ENCODE measurements around the gene BCAR1.
"Not testable (repeated sequence)": the region's sequence is repeated elsewhere in the genome, so short reads cannot be mapped to it uniquely, and the experiment has no call there.

Gene BCAR1

DNA sequence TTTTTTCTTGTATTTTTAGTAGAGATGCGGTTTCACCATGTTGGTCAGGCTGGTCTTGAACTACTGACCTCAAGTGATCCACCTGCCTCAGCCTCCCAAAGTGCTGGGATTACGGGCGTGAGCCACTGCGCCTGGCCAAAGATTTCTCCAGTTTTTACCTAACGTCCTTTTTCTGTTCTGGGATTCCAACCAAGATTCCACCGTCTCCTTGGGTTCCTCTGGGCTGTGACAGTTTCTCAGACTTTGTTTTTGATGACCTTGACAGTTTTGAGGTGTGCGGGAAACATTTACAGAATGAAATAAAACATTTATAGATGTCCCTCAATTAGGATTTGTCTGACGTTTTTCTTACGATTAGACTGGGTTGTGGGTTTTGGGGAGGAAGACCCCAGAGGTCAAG, 17.9 kb upstream of the BCAR1 start:
- DNase-seq (ENCODE audit: low spot score), result not testable (repeated sequence)

GRCh38 chr16:75267631-75268264, 16.3 kb upstream of the BCAR1 start:
- DNase-seq (ENCODE audit: low spot score), result no peak

DNA sequence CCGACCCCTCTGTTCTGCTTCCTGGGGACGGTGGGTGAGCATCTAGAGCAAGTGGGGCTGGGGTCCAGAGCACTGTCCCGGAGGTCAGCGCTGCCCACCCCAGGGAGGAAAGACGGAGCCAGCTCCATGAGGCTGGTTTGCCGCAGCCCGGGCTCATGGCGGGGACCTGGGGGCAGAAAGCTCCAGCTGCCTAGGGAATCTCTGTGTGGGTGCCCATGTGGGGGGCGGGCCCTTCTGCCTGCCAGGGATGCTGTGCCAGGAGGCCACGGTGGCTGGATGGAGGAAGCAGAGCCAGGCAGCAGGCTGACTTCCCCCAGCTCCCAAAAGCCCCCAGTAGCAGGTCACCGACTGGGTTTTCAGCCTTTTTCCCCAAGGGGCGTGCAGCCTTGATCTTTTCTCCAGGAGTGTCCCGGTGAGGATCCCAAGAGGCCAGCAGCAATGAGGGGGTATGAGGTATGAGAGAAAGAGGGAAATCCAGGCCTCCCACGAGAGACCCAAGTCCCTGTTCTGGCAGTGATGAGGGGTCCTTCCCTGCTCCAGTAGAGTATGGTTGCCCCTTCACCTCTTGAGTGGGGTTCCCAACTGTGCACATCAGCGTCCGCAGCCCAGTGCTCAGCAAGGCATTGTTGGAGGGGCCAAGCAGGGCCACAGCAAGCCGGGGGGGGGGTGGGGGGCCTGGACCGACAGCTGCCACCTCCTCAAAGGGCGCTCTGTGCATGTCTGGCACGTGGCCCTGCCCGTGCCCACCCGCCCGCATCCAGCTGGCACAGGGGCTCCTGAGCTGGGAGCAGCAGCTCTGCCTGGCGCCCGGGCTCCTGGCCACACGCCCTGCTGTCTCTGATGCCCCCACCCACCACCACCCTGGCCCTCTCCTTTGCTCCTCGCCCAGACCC, 15.6 kb upstream of the BCAR1 start:
- DNase-seq (ENCODE audit: low spot score), result no peak

DNA sequence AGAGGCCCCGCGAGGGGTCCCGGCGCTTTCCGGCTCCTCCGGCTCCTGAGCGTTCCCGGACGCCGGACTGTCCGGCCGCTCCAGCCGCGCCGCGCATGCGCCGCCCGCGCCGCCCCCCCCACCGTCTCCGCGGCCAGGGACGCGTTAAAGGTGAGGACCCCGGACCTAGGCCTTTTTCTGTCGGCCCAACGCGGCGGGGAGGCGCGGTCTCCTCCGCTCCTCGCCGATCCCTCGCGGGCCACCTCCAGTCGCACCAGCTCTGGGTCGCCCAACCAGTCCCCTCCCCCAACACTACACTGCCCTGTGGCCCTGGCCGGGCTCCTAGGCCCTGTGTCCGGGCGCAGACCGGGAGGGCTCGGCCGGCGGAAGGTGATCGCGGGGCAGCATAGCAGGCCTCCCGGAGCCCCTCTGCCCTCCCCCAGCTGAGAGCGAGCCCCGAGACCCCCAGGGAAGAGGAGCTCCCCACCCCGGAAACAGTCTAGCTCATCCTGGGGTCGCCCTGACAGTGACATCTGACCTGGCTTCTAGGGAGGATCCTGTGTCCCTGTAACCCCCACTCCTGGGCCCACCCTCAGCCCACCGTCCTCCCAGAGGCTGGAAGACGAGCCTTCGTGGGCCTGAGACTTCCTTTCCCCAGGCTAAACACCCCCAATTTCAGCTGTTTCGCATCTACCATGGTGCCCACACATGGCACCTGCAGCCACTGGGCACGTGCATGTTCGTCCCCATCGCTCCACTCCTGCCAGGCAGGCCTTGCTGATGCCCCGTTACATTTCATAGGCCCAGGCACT, 14.7 kb upstream of the BCAR1 start:
- peak; percentile 97 for DNase-seq (ENCODE audit: low spot score)

DNA sequence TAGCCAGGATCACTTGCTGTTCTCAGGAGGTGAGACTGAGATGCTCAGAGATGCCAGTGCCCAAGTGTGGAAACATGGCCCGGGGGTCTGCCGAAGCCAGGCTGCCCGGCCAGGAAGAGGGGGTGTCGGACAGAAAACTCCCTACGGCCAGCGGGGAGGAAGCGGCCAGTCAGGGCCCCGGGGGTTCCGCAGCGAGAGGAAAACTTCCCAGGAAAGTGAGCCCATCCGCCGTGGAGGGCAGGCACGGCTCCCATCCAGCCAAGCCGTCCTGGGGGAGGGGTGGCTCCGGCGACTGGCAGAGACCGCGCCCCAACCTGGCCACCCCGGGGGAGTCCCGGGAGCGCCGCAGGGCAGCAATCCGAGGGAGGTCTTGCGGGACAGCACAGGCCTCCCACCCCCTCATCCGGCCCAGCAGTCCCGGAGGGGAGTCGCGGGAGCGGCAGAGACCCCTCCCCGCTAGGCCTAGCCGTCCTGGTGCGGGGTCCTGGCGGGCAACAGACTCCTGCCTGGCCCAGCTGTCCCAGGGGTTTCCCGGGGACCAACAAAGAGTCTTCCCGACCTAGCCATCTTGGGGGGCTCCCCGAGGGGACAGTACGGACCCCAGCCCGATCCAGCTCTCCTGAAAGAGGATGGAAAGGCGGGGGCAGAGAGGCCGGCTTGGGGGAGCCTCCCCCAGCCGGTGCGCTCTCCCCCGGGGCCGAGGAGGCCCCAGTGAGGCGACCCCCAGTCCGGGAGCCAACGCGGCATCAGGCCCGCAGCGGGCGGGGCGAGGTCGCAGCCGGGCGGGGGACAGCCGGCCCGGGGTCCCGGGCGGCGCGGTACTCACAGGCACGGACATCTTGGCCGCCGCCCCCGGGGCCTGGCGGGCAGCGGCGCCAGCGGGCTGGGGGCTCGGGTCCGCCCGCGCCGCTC, 13.8 kb upstream of the BCAR1 start:
- DNase-seq (ENCODE audit: low spot score), result no peak

DNA sequence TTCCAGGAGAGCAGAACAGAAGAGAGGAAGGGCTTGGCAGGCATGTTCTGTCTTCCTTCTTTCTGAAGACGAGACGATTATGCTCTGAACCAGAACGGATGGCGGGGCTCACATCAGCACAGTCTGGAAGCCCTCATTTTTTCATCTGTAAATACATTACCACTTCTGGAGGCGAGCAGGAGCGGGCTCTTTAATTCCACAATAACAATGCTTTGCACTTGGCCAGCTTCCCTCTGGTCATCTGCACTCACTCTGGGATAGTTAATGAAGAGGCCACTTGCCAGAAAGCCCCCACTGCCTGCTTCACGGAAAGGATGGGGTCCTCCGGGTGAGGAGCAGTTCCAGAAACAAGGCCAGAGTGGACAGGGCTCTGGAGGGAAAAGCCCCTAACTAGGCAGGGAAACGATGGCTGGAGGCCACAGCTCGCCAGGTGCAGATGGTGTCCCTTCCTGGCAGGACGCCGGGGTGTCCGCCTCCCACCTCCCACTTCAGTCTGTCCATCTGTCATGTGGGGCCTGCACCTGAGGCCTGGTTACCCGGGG, 13.1 kb upstream of the BCAR1 start:
- no peak for DNase-seq (ENCODE audit: low spot score)

DNA sequence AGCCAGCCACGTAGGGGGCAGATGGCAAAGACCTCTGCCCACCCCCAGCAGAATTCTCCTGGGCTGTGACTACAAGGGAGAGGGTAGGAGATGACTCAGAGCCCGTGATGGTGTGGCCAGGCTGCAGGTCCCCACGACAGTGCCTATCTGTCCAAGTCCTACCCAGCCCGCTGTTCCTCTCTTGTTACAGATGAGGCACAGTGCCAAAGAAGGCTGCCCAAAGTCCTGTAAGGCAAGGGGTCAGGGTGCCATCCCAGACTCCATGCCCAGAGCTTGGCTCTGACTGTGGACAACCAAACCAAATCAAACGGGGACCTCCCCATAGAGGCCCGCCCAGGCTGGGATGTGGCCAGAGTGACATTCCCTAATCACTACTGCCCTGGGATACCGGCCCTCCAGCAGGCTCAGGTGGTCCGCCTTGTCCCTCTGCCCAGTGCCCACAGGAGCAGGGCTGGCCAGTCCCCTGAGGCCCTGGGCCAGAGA, 12.6 kb upstream of the BCAR1 start:
- DNase-seq (ENCODE audit: low spot score), result no peak

DNA sequence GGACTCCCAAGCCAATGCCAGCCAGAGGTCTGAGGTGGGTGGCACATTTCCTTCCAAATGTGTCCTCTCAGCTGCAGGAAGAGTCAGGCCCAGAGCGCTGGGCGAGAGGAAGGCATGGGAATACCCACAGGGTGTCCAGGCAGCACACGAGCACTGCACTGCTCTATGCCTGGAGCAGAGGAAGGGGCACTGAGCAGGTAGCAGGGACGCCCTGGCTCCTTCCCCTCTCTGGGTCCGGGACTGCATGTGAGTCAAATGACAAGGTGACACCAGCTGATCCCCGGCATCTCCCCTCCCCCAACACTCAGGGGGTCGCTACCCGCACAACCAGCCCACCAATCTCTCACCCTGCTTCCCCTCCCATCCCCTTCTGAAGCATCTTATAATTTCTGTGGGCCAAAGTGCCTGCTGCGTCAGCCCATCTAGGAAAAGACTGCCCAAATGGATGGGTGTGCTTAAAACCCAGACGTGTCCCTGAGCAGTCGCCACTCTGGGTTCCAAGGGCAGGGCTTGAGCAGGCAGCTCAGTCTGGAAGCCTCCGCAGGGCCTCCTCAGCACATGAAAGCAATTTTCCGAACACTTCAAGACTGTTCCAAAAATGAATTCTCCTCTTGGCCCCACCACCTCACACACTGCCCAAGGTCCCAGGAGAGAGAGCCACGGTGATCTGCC, 12.0 kb upstream of the BCAR1 start:
- no peak for DNase-seq (ENCODE audit: low spot score)

GRCh38 chr16:75262800-75263127, 11.3 kb upstream of the BCAR1 start:
- DNase-seq (ENCODE audit: low spot score), result no peak

GRCh38 chr16:75262104-75262799, 10.8 kb upstream of the BCAR1 start:
- no peak for DNase-seq (ENCODE audit: low spot score)

DNA sequence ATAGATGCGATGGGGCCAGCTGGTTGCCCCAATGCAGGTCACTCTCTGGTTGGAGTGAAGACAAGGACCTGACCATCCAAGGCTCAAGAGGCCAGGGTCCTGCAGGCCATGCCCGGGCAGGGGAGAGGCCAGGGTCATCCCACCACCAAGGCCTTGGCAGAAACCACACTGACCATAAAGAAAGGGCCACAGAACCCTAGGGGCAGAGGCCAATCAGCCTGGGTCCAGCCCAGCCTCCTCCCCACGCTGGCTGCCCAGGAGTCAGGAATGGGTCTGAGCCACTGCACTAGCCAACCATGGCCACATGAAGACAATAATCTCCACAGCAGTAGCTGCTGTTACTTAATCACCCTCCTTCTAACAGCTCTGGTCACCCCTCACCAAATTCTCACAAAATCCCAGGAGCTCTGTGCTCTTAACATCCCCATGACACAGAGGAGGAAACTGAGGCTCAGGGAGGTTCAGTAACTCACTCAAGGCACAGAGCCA, 10.2 kb upstream of the BCAR1 start:
- DNase-seq (ENCODE audit: low spot score), result no peak

- no peak for DNase-seq (ENCODE audit: low spot score)
Measured at GRCh38 chr16:75260851-75261589, 9.6 kb upstream of the BCAR1 start.

- no peak for DNase-seq (ENCODE audit: low spot score)
Measured at GRCh38 chr16:75258807-75259141, 7.3 kb upstream of the BCAR1 start.

GRCh38 chr16:75257886-75258806, 6.7 kb upstream of the BCAR1 start:
- DNase-seq (ENCODE audit: low spot score), result no peak

DNA sequence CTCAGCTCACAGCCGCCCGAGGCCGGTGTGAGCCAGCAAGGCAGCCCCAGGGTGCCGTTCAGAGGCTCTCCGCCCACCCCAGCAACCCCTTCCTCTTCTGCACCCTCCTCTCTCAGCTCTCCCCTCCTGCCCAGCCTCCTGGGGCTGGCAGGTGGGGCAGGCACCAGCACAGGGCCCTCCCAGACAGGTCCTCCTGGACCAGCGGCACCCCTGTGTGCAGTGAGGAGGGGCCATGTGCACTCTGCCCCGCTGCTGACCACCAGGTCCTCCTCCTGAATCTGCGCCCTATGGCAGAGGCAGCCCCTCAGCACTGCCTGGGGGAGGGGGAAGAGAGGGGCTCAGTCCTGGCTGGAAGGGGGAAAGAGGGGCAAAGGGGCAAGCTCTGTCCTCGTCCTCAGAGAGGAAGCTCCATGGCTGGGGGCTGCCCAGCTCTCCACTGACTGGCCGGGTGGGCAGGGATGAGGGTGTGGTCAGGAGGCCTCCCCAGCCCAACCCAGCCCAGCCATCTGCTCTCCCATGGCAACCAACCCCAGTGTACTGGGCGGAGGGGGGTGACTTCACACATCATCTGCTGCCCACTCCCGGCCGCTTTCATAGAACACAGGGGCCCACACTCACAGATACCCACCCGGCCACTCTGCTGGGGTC, 5.4 kb upstream of the BCAR1 start:
- DNase-seq (ENCODE audit: low spot score), result peak; percentile 94

DNA sequence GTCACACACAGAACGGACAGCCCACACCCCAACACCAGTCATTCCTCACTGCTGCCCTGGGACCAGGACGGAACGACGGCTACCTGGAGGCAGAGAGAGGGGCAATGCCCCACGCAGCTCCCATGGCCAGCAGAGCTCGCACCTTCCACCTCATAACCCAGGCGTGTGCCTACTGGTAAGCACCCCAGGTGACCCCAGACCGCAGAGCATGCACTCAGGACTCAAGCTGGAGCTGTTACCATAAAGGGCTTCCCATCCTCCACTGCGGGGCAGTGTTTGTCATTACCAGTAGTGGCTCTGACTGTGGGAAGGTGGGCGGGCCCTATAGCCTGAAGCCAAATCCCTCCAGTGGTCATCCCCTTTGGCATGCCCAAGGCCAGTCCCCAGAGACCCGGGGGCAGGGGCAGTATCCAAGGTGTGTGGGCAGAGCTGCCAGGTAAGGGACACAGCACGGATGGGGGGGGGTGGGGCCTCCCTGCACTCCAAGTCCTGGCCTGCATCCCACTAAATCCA, 4.7 kb upstream of the BCAR1 start:
- DNase-seq (ENCODE audit: low spot score), result peak; percentile 79

DNA sequence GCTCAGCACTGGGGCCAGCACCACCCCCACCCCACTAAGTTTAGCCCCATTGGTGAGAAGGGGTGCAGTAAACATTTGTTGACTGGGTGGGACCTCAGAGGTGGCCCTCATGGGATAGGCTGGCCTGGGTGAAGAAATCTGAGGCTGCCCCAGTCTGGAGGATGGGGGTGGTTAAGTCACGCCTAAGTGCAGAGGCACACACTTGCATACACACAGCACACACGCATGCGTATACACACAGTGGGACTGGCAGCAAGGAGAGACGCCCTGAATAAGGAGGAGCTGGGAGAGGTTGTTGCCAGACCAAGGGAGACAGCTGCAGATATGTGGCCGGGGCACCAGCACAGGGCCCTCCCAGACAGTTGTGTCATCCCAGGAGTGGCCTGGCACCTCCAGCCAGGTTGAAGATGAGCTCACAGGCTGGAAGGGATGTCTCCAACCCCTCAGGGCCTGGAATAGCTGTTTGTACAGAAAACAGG, 3.0 kb upstream of the BCAR1 start:
- peak; percentile 96 for DNase-seq (ENCODE audit: low spot score)
